Panc1 (cell line): Measurements from ENCODE around the gene NFE2.

Experiments used
- POLR2AphosphoS5 ChIP-seq: IDR thresholded peaks from 2 replicates; pipeline ENCODE4 v1.6.1; 2012; ENCODE audit warnings: mild to moderate bottlenecking, low read depth, low read length, moderate library complexity
- REST ChIP-seq, 2 experiments: IDR thresholded peaks; 2 replicates each; pipeline ENCODE4 v1.6.1; 2011 to 2012; ENCODE audit warnings: low read depth in 2 of 2, control low read depth in 1 of 2, low read length in 1 of 2, mild to moderate bottlenecking in 1 of 2, moderate library complexity in 1 of 2; ENCODE audit not compliant: insufficient read depth in 1 of 2
- SIN3A ChIP-seq: IDR thresholded peaks from 2 replicates; pipeline ENCODE4 v1.6.1; 2012; ENCODE audit warnings: low read depth, mild to moderate bottlenecking, low read length, moderate library complexity, borderline replicate concordance; ENCODE audit not compliant: insufficient read depth
- TCF7L2 ChIP-seq: IDR thresholded peaks from 2 replicates; pipeline ENCODE4 v1.6.1; 2011; ENCODE audit warnings: mild to moderate bottlenecking, low read depth, low read length, inconsistent platforms
- TF ChIP-seq, protein P1 (sequence below): fragments of 450-650 bp; IDR thresholded peaks from 2 replicates; pipeline ENCODE4 v1.5.1; 2017; ENCODE audit warnings: mild to moderate bottlenecking

GRCh38 chr12:54251667-54252284 lies 49.0 kb downstream of the NFE2 start:
- no peak for TF ChIP-seq POLR2AphosphoS5
- TF ChIP-seq, protein P1, sequence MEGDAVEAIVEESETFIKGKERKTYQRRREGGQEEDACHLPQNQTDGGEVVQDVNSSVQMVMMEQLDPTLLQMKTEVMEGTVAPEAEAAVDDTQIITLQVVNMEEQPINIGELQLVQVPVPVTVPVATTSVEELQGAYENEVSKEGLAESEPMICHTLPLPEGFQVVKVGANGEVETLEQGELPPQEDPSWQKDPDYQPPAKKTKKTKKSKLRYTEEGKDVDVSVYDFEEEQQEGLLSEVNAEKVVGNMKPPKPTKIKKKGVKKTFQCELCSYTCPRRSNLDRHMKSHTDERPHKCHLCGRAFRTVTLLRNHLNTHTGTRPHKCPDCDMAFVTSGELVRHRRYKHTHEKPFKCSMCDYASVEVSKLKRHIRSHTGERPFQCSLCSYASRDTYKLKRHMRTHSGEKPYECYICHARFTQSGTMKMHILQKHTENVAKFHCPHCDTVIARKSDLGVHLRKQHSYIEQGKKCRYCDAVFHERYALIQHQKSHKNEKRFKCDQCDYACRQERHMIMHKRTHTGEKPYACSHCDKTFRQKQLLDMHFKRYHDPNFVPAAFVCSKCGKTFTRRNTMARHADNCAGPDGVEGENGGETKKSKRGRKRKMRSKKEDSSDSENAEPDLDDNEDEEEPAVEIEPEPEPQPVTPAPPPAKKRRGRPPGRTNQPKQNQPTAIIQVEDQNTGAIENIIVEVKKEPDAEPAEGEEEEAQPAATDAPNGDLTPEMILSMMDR, result no peak; the same call in 1 of the 2 replicates
- no peak for TF ChIP-seq SIN3A
- no peak for TF ChIP-seq REST (IDR thresholded peaks at IDR 0.05; ENCODE audit: insufficient read depth in 1 of 2, low read depth in 2 of 2, low read length in 1 of 2)
- no peak for TF ChIP-seq TCF7L2
